NCI-H1417 treated with DMSO at 0.1 percent for 48 hours (cell line): ENCODE data around the gene DAD1.

Source experiments
- DNase-seq: peaks from one replicate; lab custom pipeline; 2025; lab: John Stamatoyannopoulos, UW

Gene DAD1

DNA sequence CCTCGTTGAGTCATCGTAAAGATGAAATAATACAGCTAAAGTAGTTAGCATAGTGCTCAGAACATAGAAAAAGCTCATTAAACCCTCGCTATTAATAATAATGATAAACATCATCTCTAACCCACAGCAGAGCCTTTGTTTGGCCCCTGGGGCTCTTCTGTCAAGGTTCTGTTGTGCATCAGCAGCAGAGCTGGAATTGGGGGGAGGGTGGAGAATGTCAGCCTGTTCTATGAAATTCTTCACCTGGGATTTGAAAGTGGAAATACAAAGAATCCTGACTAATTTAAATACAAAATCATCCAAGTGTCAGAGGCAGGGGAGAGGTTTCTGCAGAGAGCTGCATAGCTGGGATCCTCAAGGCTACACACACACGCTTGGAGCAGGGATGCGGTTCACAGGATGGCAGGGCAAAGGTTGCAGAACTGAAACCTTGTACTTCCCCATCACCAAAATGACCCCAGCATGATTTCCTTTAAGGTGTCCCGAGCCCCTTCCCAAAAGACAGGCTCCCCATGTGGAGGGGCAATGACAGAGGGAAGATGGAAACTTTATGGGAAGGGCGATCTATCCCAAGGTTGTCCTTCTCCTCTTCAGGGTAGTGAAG is 71.8 kb downstream of the DAD1 start:
- DNase-seq: no peak

GRCh38 chr14:22515929-22516328 is 73.1 kb downstream of the DAD1 start:
- DNase-seq: no peak
